ENCODE measurements around the gene LHFPL5.

GRCh38 chr6:35852994-35853393 lies 47.8 kb downstream of the LHFPL5 start:
- TF ChIP-seq EZH2 (IDR thresholded peaks at IDR 0.05; ENCODE audit: insufficient read depth, poor library complexity, severe bottlenecking), result no peak
- no peak for TF ChIP-seq EZH2phosphoT487 (IDR thresholded peaks at IDR 0.05; ENCODE audit: insufficient read depth, low read depth)

Data from GM23248 (cell line).